ENCODE results near the gene MAP3K4.

DNA sequence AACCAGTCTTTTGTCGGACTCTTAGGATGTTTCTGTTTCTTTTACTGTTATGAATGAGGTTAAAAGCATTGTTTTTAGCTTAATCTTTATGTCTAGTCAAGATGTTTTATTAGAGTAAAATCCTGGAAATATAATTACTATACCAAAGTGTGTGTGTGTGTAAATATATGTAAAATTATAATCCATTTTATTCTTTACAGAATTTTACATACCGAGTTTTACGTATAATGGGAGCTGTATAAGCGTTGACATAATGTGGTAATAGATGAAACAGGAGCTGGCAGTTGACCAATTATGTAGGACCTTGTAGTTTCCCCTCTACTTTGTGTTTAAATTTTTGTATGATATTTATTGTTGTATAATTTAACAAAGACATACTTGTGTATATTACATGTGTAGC lies 16.7 kb downstream of the MAP3K4 start:
- TF ChIP-seq POLR2A (IDR thresholded peaks at IDR 0.05; ENCODE audit: low read depth, low read length), result no peak
- TF ChIP-seq POLR2AphosphoS5 (IDR thresholded peaks at IDR 0.05; ENCODE audit: low read depth, low read length), result no peak
- no peak for TF ChIP-seq POU2F2 (IDR thresholded peaks at IDR 0.05; ENCODE audit: low read depth, low read length)
- no peak for TF ChIP-seq PAX5 (IDR thresholded peaks at IDR 0.05; ENCODE audit: insufficient read depth, low read length, severe bottlenecking)
- TF ChIP-seq SPI1 (IDR thresholded peaks at IDR 0.05; ENCODE audit: low read depth, low read length), result no peak
